PC-9 (cell line): ENCODE measurements around the gene RPL22. TPM values are rescaled to one million over a fixed set of nuclear protein-coding genes. Genes with fewer than 3 reads are reported as not detected.

Experiments
- BruUV-seq: library from RNA; stranded (reverse); fragments of 400-500 nt; replicated peaks from 2 replicates; lab custom pipeline; 2021; lab: Mats Ljungman, UMichigan
- CTCF ChIA-PET: fragments of 300-600 bp; sonication (Branson Sonifier 250); formaldehyde crosslinking; loops from one replicate; lab custom pipeline; 2022; ENCODE audit warnings: antibody characterized with exemption; lab: Charles Lee
- POLR2A ChIA-PET: fragments of 300-600 bp; sonication (Branson Sonifier 250); formaldehyde crosslinking; loops from one replicate; lab custom pipeline; 2022; ENCODE audit warnings: antibody characterized with exemption; ENCODE audit not compliant: unreplicated experiment; lab: Charles Lee
- DNase-seq, 2 experiments: peaks; one replicate each; pipeline versions ENCODE4 v3.0.0 to v3.0.0-alpha.2; 2015 to 2022; ENCODE audit warnings: mixed read lengths in 1 of 2
- H2AFZ ChIP-seq: fragments of 200-600 bp; sonication (generic); 2 replicates; pipeline ENCODE4 v1.8.1; 2017; ENCODE audit warnings: antibody characterized with exemption
- H3F3A ChIP-seq: fragments of 200-600 bp; sonication (generic); 2 replicates; pipeline ENCODE4 v1.8.1; 2017; ENCODE audit warnings: antibody characterized with exemption, mild to moderate bottlenecking, low read depth; ENCODE audit not compliant: insufficient read depth
- H3K27ac ChIP-seq: fragments of 200-600 bp; sonication (generic); 2 replicates; pipeline ENCODE4 v1.6.1; 2016; ENCODE audit warnings: mixed run types
- H3K27me3 ChIP-seq: fragments of 200-600 bp; sonication (generic); 2 replicates; pipeline ENCODE4 v1.6.1; 2016; ENCODE audit warnings: low read depth, mixed run types; ENCODE audit not compliant: insufficient read depth
- H3K36me3 ChIP-seq: fragments of 200-600 bp; sonication (generic); 2 replicates; pipeline ENCODE4 v1.6.1; 2016; ENCODE audit warnings: low read depth, mixed run types
- H3K4me1 ChIP-seq: fragments of 200-600 bp; sonication (generic); replicated peaks from 2 replicates; pipeline ENCODE4 v1.6.1; 2016; ENCODE audit warnings: mixed run types; ENCODE audit not compliant: insufficient read depth
- H3K4me2 ChIP-seq: fragments of 200-600 bp; sonication (generic); 2 replicates; pipeline ENCODE4 v1.6.1; 2017; ENCODE audit warnings: mixed run types
- H3K4me3 ChIP-seq: fragments of 200-600 bp; sonication (generic); 2 replicates; pipeline ENCODE4 v1.6.1; 2016; ENCODE audit warnings: mixed run types
- H3K79me2 ChIP-seq: fragments of 200-600 bp; sonication (generic); 2 replicates; pipeline ENCODE4 v1.6.1; 2017; ENCODE audit warnings: low read depth, mixed run types
- H3K9me2 ChIP-seq: fragments of 200-600 bp; sonication (generic); 2 replicates; pipeline ENCODE4 v1.8.1; 2017; ENCODE audit warnings: mild to moderate bottlenecking; ENCODE audit not compliant: insufficient read depth
- H3K9me3 ChIP-seq: fragments of 200-600 bp; sonication (generic); 2 replicates; pipeline ENCODE4 v1.8.1; 2016; ENCODE audit warnings: low read depth; ENCODE audit not compliant: insufficient read depth
- H4K20me1 ChIP-seq: fragments of 200-600 bp; sonication (generic); 2 replicates; pipeline ENCODE4 v1.8.1; 2017; ENCODE audit not compliant: insufficient read depth
- CTCF ChIP-seq: fragments of 200-600 bp; sonication (generic); conservative IDR thresholded peaks from 2 replicates; pipeline ENCODE4 v1.6.1; 2017; ENCODE audit warnings: mixed run types, antibody characterized with exemption, mild to moderate bottlenecking, moderate library complexity
- EZH2 ChIP-seq: fragments of 200-600 bp; sonication (generic); IDR thresholded peaks from 2 replicates; pipeline ENCODE4 v1.8.0; 2017; ENCODE audit warnings: antibody characterized with exemption, low read depth
- intact Hi-C: fragments of 100-400 bp; cut with micrococcal nuclease; formaldehyde crosslinking; loops from one replicate; pipeline ENCODE4 v1.10.0; 2022; ENCODE audit not compliant: unreplicated experiment
- total RNA-seq: library from RNA; stranded (reverse); gene quantifications from 2 replicates; pipeline ENCODE4 v1.2.3, GENCODE V29; 2021

The RPL22 gene
- total RNA-seq, 1 experiment from 2014 or later: 447 TPM

GRCh38 chr1:6212193-6212959 is 13.0 kb upstream of the RPL22 start:
- H3K9me3 ChIP-seq: no peaks in the 10 kb centered on the region
- H4K20me1 ChIP-seq: no peaks in the 10 kb centered on the region
- H3K9me2 ChIP-seq: no peaks in the 10 kb centered on the region
- peaks cover 3% of the 10 kb centered on the region for H3K79me2 ChIP-seq
- intact Hi-C loops: no loop called here
- no peak overlapping the region for H2AFZ ChIP-seq
- no peaks in the 10 kb centered on the region for H3F3A ChIP-seq
- CTCF ChIA-PET: no interaction called here
- TF ChIP-seq CTCF: no peak
- TF ChIP-seq EZH2: no peak
- no TSS peak for BruUV-seq
- no peak overlapping the region for H3K4me3 ChIP-seq
- no peak for DNase-seq
- H3K36me3 ChIP-seq: no peaks in the 10 kb centered on the region
- H3K4me2 ChIP-seq: no peak overlapping the region
- no peak overlapping the region for H3K27ac ChIP-seq
- no peaks in the 10 kb centered on the region for H3K4me1 ChIP-seq
- H3K27me3 ChIP-seq: no peaks in the 10 kb centered on the region
- POLR2A ChIA-PET: no interaction called here

- Histone ChIP-seq H3K9me3 (no peaks in the 10 kb centered on the region), H3K27me3 (no peaks in the 10 kb centered on the region), H3K4me1 (no peaks in the 10 kb centered on the region), H3F3A (no peaks in the 10 kb centered on the region), H4K20me1 (no peaks in the 10 kb centered on the region), H3K36me3 (no peaks in the 10 kb centered on the region), H3K27ac (no peak overlapping the region), H3K79me2 (peaks cover 9% of the 10 kb centered on the region), H3K4me2 (no peak overlapping the region), H3K4me3 (no peak overlapping the region), H3K9me2 (no peaks in the 10 kb centered on the region), H2AFZ (no peak overlapping the region)
- TF ChIP-seq EZH2: no peak
- TF ChIP-seq CTCF: no peak
- intact Hi-C loops: no loop called here
- no TSS peak for BruUV-seq
- DNase-seq: no peak
- CTCF ChIA-PET: no interaction called here
- POLR2A ChIA-PET: no interaction called here
Observed at GRCh38 chr1:6211731-6212130, 12.3 kb upstream of the RPL22 start.

GRCh38 chr1:6210591-6211355 is 11.4 kb upstream of the RPL22 start:
- H3K4me2 ChIP-seq: no peak overlapping the region
- H3K9me2 ChIP-seq: no peaks in the 10 kb centered on the region
- H3K4me1 ChIP-seq: no peaks in the 10 kb centered on the region
- H3K27ac ChIP-seq: no peak overlapping the region
- TF ChIP-seq EZH2 (no peak), CTCF (no peak)
- H2AFZ ChIP-seq: no peak overlapping the region
- no peaks in the 10 kb centered on the region for H3K9me3 ChIP-seq
- DNase-seq: no peak
- H3K4me3 ChIP-seq: no peak overlapping the region
- intact Hi-C loops: no loop called here
- H3F3A ChIP-seq: no peaks in the 10 kb centered on the region
- BruUV-seq: no TSS peak
- no peaks in the 10 kb centered on the region for H3K27me3 ChIP-seq
- H4K20me1 ChIP-seq: no peaks in the 10 kb centered on the region
- CTCF ChIA-PET: no interaction called here
- H3K79me2 ChIP-seq: peaks cover 15% of the 10 kb centered on the region
- no peaks in the 10 kb centered on the region for H3K36me3 ChIP-seq
- POLR2A ChIA-PET: interaction anchor here (0.7 kb wide), 1 partner anchor 9 kb away, joined by 5 read pairs; no protein-coding TSS in a partner anchor
